WERI-Rb-1 (cell line): ENCODE results near the gene KIAA1671.

Experiments used
- DNase-seq: peaks from one replicate; pipeline ENCODE4 v3.0.0-alpha.2; 2020
- H3K27ac ChIP-seq: fragments of 250-450 bp; sonication (Bioruptor Pico); 2 replicates; pipeline ENCODE4 v1.5.1; 2020; ENCODE audit warnings: mild to moderate bottlenecking, moderate library complexity
- H3K27me3 ChIP-seq: fragments of 250-450 bp; sonication (Bioruptor Pico); 2 replicates; pipeline ENCODE4 v1.5.1; 2021; ENCODE audit warnings: mild to moderate bottlenecking, low read depth, moderate library complexity; ENCODE audit not compliant: insufficient read depth, severe bottlenecking
- H3K36me3 ChIP-seq: fragments of 250-450 bp; sonication (Bioruptor Pico); 2 replicates; pipeline ENCODE4 v1.5.1; 2020; ENCODE audit warnings: mild to moderate bottlenecking, moderate library complexity
- H3K4me3 ChIP-seq: 2 replicates; pipeline ENCODE4 v1.5.1; 2011; ENCODE audit warnings: low read depth, mild to moderate bottlenecking, control low read depth, low read length
- H3K9me3 ChIP-seq: fragments of 250-450 bp; sonication (Bioruptor Pico); 2 replicates; pipeline ENCODE4 v1.5.1; 2021; ENCODE audit warnings: mild to moderate bottlenecking, moderate library complexity; ENCODE audit not compliant: severe bottlenecking
- CTCF ChIP-seq: IDR thresholded peaks from 2 replicates; pipeline ENCODE4 v1.5.1; 2011; ENCODE audit warnings: low read depth, mild to moderate bottlenecking, control low read depth, inconsistent platforms, low read length

KIAA1671 gene

GRCh38 chr22:24973872-24974271, 21.4 kb downstream of the KIAA1671 start:
- Histone ChIP-seq H3K27me3 (no peaks in the 10 kb centered on the region), H3K36me3 (no peaks in the 10 kb centered on the region), H3K27ac (no peak overlapping the region), H3K4me3 (no peak overlapping the region), H3K9me3 (no peaks in the 10 kb centered on the region)
- TF ChIP-seq CTCF: no peak
- no peak for DNase-seq

GRCh38 chr22:24975125-24975640, 22.7 kb downstream of the KIAA1671 start:
- no peaks in the 10 kb centered on the region for H3K36me3 ChIP-seq
- H3K4me3 ChIP-seq: no peak overlapping the region
- no peaks in the 10 kb centered on the region for H3K9me3 ChIP-seq
- no peak overlapping the region for H3K27ac ChIP-seq
- no peak for TF ChIP-seq CTCF
- H3K27me3 ChIP-seq: no peaks in the 10 kb centered on the region
- DNase-seq: no peak

- Histone ChIP-seq H3K36me3 (no peaks in the 10 kb centered on the region), H3K27ac (no peak overlapping the region), H3K4me3 (no peak overlapping the region), H3K9me3 (no peaks in the 10 kb centered on the region), H3K27me3 (no peaks in the 10 kb centered on the region)
- no peak for TF ChIP-seq CTCF
- DNase-seq: no peak
Observed at GRCh38 chr22:24975813-24976341, 23.4 kb downstream of the KIAA1671 start.

GRCh38 chr22:24976442-24977218, 24.1 kb downstream of the KIAA1671 start:
- no peaks in the 10 kb centered on the region for H3K9me3 ChIP-seq
- DNase-seq: no peak
- H3K4me3 ChIP-seq: no peak overlapping the region
- no peaks in the 10 kb centered on the region for H3K27me3 ChIP-seq
- no peak for TF ChIP-seq CTCF
- H3K36me3 ChIP-seq: no peaks in the 10 kb centered on the region
- no peak overlapping the region for H3K27ac ChIP-seq

- H3K4me3 ChIP-seq: no peak overlapping the region
- no peaks in the 10 kb centered on the region for H3K9me3 ChIP-seq
- no peaks in the 10 kb centered on the region for H3K27me3 ChIP-seq
- H3K36me3 ChIP-seq: no peaks in the 10 kb centered on the region
- no peak overlapping the region for H3K27ac ChIP-seq
- no peak for TF ChIP-seq CTCF
- DNase-seq: no peak
Observed at GRCh38 chr22:24977370-24978221, 25.1 kb downstream of the KIAA1671 start.
